ENCODE measurements around the gene SCARB1.

DNA sequence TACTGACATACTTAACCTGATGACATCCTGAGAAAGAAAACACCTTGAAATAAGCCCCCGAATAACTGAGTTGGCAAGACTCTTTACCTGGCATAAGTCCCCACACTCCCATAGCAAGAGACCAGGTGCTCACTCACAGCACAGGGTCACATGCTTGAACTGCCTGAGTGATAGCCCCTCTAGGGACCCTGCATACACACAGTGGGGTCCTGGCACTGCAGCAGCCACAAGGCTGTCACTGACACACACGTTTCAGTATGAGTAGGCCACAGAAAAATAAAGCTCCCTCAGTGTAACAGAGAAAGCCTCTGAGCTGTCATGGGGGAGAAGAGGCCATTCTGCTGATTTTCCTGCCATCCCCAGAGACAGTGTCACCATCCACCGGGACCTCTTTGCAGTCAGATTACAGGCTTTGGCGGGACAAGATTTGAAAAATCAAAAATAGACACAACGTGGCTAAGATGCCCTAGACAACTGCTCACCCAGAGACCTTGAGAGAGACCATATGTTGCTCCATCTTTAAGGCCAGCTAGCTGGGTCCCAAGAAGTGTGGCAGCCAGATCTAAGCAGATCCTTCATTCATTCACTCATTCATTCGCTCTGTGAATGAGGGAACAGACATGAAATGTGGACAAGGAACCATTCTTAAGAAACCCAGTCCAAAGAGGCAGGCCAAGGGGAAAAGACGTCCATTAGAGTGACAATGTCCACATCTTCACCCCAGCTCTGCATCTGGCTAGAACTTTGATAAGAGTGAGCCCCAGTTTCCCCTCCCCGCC is 1.6 kb downstream of the SCARB1 start:
- TF ChIP-seq PATZ1 (CRISPR knock-in tag; IDR thresholded peaks at IDR 0.05; ENCODE audit: borderline replicate concordance) (no peak), ZNF70 (CRISPR knock-in tag; IDR thresholded peaks at IDR 0.05) (no peak), SNAI2 (CRISPR knock-in tag; IDR thresholded peaks at IDR 0.05) (no peak), ZC3H10 (CRISPR knock-in tag; IDR thresholded peaks at IDR 0.05) (no peak), ZFP3 (CRISPR knock-in tag; IDR thresholded peaks at IDR 0.05) (no peak), CREB5 (CRISPR knock-in tag; IDR thresholded peaks at IDR 0.05; ENCODE audit: low read depth) (no peak), TOX (CRISPR knock-in tag; IDR thresholded peaks at IDR 0.05; ENCODE audit: borderline replicate concordance) (no peak), ZFP30 (CRISPR knock-in tag; IDR thresholded peaks at IDR 0.05) (no peak), OSR1 (CRISPR knock-in tag; IDR thresholded peaks at IDR 0.05) (no peak)
